COR-L47 (cell line): ENCODE measurements around the gene ORC1.

Source experiments
- DNase-seq: peaks from one replicate; lab custom pipeline; 2025; lab: John Stamatoyannopoulos, UW

The ORC1 gene

DNA sequence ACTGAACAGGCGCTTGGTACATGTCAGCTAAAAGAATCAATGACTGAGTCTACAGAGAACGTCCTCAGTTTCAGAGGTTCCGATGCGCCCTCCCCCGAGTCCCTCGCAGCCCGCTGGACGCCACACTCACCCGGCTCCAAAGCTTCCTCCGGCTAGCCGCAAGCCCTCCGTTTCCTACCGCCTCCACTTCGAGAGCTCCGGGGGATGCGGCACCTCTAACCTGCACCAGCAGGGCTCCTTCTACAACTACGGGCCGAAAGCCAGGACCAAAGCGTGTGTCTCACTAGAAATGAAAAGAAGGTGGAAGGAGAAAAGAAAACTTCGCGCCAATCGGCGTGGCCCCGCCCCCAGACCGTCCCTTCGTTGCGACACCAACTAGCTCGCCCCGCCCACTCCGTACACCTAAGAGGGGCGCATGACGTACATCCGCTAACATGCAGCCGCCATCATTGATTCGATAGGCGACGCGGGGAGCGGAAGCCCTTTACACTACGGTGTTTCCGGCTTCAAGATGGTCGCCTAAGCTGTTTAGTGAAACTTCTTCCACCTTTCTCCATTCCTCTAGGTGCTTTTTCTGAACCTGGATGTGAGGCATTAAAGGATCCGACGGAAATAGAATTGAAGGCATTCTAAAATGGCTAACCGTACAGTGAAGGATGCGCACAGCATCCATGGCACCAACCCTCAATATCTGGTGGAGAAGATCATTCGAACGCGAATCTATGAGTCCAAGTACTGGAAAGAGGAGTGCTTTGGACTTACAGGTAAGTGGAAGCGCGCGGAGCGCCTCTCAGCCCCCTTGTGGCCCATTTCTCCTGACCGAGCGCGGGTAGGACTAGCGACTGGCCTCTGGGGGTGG lies at the start of gene ORC1, which contains the start of gene PRPF38A:
Gene ORC1 (minus strand): TSS at position 308 of the 859 bp plus-strand sequence. CDS start 2,200 bp downstream, outside the sequence.
Gene PRPF38A (plus strand): TSS at position 487 of the 859 bp plus-strand sequence. CDS start 148 bp downstream, at position 635.
- DNase-seq: peak; percentile 100

DNA sequence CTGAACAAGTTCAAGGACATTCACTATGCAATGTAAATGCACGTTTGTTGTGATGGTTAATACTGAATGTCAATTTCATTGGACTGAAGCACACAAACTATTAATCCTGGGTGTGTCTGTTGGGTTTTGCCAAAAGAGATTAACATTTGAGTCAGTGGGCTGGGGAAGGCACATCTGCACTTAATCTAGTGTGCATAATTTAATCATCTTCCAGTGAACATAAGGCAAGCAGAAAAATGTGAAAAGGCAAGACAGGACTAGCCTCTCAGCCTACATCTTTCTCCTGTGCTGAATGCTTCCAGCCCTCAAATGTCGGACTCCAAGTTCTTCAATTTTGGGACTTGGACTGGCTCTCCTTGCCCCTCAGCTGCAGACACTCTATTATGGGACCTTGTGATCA lies 40.2 kb upstream of the ORC1 start:
- no peak for DNase-seq

DNA sequence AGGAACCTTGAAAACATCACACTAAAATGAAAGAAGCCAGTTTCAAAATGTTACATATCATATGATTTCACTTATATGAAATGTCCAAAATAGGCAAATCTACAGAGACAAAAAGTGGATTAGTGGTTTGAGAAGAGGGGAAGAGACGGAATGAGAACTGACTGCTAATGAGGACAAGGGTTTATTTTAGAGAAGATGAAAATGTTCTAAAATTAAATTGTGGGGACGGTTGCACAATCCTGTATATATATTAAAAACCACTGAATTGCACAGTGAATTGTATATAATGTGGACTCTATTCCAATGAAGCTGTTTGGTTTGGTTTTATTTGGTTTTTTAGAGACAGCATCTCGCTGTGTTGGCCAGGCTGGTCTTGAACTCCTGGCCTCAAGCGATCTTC lies 35.8 kb upstream of the ORC1 start:
- no peak for DNase-seq

DNA sequence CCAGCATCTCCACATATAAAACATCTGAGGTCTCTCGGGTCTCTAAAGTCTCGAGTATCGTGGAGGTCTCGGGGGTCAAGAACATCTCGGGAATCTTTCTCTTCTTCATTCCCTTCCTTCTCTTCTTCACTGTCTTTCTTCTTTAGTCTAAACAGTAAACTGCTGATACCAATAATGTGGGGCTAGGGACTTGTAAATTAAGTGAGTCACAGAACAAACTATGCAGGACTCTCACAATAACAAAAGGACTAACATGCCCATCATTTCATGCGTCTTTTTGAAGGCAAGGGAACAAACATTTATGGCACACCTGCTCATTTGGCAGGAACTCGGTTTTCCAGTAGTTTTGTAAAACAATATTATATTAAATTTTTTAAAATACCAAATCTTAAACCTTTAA lies 32.6 kb upstream of the ORC1 start:
- no peak for DNase-seq

DNA sequence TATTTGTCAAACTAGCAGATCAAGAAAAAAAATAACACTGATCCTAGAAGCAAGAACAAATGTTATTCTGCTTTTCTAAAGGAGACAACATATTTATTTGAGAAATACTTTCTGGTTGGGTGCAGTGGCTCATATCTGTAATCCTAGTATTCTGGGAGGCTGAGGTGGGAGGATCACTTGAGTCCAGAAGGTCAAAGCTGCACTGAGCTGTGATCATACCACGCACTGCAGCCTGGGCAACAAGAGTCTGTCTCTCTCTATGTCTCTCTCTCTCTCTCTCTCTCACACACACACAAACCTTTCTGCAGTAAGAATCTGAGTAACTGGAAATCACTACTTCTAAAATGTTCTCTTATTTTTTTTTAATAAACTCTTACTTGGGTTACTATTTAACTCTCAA lies 31.4 kb upstream of the ORC1 start:
- no peak for DNase-seq

DNA sequence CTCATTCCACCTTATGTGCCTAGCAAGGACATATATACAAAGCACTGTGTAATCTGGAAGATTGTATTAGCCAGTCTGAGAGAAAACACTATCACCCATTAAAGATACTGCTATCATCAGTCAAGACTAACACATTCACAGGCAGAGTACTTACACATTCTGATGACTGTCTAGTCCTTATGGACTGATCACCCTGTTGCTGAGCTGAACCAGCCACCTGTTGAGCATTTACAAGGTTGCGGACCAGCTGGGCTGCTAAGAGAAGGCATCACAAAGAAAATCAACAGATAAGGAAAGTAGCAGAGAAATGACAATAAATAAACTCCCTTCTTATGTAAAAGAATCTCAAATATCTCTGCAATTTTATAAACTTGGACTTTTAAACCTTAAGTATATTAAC lies 31.0 kb upstream of the ORC1 start:
- DNase-seq: no peak

DNA sequence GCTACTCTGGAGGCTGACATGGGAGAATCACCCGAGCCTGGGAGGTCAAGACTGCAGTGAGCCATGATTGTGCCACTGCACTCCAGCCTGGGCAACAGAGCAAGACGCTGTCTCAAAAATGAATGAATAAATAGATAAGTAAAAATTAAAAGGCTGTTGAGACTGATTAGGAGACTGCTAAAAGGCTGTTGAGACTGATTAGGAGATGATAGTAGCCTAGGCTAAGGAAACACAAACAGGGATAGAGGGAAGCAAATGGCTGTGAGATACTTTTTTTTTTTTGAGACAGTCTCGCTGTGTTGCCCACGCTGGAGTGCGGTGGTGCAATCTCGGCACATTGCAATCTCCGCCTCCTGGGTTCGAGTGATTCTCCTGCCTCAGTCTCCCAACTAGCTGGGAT lies 28.6 kb upstream of the ORC1 start:
- no peak for DNase-seq

DNA sequence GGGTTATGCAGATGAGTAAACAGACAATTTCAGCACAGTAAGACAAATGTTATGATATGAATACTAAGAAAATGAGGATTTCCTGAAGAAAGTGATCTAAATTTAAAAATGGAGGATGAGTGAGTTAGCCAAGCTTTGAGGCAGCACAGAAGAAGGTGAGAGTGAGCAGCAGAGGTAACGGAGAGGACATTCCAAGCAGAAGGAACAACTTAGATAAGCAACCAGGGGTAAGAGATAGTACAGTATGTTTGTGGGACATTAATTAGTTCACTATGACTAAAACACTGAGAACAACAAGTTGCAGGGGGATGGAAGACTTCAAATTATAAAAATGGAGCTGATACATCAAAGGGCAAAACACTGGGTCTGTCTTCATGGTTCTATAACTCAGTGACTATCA lies 22.9 kb upstream of the ORC1 start:
- no peak for DNase-seq

DNA sequence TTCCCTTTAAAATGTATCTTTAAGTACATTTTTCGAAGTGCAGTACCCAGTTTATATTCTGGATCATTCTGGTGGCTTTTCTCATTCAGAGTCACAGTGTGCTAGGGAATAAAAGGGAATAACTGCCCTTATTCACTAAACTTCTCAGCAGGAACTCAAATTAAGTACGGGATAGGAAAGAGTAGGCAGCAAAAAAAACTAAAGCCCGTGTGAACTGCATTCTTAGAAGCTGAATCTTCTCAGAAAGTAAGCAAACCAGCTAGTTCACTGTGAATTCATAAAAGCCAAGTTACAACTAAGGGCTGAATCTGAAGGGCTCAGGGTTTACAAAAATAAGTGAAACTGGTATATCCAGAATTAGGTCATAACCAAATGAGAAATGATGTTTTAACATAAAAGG lies 22.1 kb upstream of the ORC1 start:
- DNase-seq: no peak

DNA sequence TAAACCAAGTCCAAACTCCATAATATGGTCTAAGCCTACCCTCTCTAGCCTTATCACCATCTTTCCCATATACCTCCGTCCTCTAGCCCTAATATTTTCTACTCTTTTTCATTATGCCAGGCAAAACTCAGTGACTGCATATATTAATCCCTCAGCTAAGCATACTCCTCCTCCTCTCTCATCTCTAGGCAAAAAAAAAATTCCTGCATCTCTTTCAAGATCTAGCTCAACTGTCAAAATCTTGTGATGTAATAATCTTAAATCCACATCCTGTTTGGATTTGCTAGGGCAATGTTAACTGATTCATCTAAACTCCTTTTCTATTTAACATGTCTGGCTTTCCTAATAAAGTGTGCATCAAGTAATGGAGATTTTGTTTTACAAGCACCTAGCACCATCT lies 20.6 kb upstream of the ORC1 start:
- no peak for DNase-seq

DNA sequence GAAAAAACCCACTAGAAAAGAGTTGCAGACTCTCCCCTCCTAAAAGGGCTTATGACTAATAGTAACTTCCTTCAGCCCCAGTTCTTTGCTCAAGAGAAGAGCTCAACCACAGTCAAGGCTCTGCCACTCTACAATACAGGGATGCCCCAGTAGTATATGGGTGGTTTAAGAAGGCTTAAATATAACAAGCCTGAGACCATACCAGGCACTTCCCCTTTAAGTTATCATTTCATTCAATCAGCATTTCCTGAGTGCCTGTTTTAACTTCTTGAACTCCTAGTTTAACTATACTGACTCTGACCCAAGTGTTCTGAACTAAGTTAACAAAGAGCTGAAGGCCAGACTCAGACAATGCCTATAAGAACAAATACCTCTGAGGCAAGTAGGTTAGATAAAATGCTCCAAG lies 20.0 kb upstream of the ORC1 start:
- DNase-seq: no peak

DNA sequence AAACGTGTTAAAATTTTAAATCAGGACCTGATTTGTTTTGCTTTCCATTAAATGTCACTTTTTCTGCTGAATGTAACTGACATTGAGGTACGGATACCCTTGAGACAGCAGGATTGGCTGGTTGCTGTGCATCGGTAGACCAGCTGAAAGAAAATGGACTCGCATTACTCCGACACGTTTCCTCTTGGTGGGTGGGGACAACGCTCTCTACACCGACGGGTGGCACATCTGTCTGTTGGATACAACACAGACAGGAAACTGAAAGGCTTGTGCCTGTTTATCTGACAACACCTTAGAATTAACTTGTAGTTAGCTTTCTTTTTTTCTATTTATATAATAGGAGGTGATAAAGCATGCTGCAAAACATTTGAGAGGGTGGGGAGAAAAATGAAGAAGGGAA lies 19.5 kb upstream of the ORC1 start:
- no peak for DNase-seq

DNA sequence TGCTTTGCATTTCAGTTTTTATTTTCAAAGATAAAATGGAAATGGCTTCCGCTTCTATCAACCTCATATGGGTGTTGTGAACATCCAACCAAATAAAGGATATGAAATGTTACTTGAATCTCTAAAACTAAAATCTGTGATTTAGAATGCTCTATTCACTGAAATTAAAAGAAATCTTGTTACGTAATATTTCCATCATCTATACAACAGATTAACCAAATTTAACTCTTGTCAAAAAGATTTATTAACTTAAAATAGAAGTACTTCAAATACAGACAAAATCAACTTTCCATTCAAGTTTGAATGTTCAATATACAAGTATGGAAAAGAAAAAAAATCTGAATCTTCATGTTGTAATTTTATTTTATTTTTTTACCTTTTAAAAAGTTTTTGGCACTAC lies 18.8 kb upstream of the ORC1 start:
- DNase-seq: no peak

DNA sequence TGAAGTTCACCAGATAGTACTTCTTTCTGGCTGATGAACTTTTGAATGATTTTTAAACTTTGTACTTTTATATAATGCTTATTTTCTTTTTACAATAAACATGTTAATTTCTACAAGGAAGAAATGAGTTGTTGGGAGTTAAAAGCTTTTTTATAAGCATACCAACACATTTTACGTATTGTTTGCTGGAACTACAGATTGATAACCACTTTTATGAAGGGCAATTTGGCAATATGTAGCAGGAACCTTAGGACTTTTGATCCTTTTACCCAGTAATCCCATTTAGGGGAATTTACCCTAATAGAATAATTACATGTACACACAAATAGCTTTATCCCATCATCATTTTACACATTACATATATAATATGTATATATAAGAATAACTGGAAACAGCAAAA lies 16.5 kb upstream of the ORC1 start:
- no peak for DNase-seq

DNA sequence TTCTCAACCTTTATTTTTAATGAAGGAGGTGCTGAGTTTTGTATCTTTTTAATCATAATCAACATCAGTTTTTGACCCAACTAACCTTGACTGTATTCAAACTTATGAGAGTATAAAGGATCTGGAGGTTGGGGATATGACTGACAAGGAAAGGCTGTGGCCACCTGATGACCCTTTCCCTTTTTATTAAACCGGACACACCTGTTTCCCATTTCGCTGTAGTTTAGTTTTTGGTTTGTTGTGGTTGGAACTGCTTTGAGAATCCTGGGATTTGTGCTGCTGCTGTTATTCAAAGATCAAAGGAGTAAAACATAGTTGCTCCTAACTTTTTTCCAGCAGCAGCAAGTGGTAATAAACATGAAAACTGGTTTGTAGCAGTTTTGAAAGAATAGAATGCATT lies 12.6 kb upstream of the ORC1 start:
- DNase-seq: no peak

DNA sequence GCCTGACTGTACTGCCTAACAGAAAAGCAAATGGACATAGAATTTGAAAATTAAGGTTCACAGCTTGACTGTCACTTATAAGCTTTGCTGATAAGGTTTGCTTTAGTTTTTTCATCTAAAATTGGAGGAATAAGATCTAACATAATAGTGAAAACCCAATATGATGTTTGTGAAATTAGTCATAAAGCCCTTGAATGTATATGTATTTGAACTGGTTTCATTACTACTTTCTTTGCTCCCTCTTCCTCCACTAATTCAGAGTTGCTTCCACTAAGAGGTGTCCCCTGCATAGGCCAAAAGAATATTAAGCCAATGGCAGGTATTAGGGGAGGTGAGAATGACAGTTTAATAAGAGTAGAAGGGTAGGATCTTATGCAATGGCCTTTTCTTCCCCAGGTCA lies 10.7 kb upstream of the ORC1 start:
- no peak for DNase-seq

DNA sequence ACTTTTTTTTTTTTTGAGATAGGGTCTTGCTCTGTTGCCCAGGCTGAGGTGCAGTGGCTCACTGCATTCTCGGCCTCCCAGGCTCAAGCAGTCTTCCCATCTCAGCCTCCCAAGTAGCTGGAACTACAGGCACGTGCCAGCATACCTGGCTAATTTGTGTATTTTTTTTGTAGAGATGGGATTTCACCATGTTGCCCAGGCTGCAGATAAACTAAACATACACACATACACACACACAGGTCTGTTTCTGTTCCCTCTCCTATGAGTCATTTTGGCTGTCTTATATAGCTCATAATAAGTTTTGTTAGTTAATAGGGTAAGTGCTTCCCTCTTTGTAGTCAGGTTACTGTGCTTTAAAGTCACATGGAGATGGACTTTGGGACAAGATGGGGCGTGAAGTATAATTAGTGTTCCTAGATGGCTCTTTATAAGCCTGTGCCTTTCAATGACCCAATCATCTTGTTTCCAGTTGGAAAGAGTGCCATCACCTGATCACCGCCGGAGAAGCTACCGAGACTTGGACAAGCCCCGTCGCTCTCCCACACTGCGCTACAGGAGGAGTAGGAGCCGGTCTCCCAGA lies 9.3 kb upstream of the ORC1 start:
- DNase-seq: no peak

DNA sequence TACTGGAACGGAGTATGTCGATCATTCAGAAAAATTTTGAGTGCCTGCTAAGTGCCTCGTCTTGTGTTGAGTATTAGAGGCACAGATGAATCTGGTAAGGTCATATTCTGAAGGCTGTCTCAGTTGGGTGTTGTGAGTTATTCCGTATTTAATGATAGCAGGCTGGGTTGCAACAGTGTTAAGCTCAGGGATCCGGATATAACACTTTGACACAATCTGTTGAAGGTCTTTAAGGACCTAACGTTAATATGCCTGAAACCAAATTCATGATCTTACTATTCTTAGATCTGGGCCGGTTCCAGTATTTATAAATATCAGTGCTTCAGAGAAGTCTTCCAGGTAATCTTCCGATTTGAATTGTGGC lies 734 bp upstream of the ORC1 start:
- no peak for DNase-seq

DNA sequence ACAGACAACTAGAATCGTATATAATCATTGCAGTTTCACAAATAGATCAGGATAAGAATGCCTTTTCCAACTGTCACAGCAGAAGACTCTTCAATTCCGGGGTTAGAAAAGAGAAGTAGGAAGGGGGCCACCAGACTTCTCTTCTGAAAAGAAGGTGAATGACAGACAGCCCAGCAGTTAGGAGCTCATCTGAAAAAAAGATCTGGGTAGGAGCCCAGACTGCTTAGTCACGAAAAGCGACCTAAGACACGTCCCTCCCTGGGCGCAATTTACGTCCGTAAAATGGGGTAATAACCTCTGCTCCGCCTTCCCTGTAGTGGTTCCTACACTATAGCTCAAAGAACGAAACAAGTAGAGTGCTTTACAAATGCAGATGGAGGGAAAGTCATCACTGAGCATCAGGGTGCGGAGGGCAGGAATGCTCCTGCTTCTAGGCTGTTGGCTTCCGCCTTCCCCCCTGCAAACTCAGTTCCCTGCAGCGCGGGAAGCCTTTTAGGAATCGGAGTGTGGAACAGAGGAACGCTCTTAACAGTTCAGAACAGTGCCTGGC lies 582 bp downstream of the ORC1 start:
- DNase-seq: peak; percentile 41

DNA sequence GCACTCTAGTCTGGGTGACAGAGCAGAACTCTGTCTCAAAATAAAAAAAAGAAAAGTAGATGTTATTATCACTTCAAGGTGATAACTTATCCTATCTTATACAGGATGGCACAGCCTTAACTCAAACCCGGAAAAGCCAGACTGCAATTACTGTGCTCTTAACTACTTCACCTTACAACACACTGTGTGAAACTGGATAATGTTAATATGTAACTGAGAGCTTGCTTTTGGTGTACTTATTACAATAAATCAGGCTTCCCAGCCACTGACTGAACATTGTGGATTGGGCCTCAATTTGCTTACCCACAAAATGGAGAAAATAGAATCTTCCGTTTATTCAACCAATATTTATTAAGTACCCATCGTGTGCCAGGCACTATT lies 1.4 kb downstream of the ORC1 start:
- no peak for DNase-seq

DNA sequence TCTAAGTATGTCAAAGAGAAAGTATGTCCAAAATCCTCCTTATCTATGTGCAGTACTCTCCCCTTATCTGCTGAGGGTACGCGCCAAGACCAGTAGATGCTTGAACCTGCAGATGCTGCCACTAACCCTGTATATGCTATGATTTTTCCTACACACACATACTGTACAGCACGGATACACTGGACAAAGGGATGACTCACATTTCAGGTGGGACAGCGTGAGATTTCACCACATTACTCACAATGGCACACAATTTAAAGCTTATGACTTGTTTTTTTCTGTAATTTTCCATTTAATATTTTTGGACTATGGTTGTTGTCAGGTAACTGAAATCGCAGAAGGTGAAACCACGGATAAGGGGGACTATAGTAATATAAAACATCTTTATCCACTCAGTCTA lies 4.1 kb downstream of the ORC1 start:
- no peak for DNase-seq

DNA sequence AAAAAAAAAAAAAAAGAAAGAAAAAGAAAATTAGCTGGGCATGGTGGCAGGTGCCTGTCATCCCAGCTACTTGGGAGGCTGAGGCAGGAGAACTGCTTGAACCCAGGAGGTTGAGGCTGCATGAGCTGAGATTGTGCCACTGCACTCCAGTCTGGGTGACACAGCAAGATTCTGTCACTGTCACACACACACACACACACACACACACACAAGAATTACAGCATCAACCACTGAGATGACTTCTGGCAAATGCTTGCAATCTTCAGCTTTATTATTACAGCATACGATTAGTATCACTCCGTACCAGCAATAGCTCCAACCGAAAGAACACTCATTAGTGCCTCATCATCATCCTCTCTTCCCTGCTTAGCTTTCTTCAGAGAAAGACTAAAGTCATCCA lies 4.6 kb downstream of the ORC1 start:
- no peak for DNase-seq

DNA sequence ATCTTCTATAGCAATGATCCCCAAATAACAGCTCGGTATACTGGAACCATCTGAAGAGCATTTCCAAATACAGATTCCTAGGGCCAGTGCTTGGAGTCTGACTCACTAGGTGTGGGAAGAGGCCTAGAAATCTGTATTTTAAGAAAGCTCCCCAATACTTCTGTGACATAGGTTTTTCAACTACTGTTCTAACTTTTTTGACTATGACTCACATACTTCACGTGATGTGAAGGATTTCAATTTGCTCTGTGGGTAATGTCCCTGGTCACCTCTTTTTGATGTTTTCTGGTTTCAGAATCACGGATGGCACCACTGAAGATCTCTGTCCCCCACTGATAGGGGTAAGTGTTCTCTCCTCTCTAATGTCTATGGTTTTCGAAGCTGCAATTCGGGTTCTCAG lies 11.0 kb downstream of the ORC1 start:
- DNase-seq: no peak

DNA sequence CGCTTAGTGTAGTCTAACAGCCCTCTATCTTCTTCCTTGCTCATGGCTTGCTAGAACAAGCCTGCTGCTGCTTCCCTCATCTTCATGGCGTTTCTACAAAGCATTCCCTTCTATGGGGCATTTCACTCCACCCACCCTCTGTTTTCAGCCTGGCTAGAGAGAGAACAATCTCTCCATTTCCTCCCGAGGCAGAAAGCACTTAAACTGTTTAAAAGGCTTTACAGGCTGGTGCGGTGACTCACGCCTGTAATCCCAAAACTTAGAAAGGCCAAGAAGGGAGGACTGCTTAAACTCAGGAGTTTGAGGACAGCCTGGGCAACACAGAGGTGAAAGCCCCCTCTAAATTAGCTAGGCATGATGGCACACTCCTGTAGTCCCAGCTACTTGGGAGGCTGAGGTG lies 17.8 kb downstream of the ORC1 start:
- no peak for DNase-seq
